Measurements from ENCODE around the gene PLB1. TPM values are rescaled to one million over a fixed set of nuclear protein-coding genes. Genes with fewer than 3 reads are reported as not detected.

PLB1 gene
- polyA plus RNA-seq, 1 donor from 2014 or later = 2.8 TPM

DNA sequence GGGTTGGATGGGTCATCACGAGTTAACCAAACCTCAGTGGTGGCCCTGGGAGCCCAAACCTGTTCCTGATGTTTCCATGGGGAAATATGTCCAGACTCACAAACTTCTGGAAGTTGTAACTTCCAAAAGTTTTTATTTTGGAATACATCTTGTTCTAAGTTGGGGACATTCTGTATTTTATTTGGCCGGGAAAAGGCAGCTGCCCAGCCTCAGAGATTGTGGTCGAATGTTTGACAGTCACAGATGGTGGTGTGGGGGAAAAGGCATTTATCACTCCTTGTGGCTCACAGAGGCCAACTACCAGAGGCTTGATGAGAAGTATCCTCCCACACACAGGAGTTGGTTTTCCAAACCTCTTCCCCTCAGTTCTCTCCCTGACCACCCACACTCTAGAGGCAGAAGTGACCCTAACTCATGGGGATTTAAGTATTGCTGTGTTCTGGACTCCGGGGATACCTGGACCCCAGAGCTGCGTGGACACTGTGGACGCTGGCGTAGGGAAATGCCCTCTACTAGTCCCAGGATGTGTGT, 131.1 kb downstream of the PLB1 start:
- no peak for TF ChIP-seq POLR2AphosphoS5 (IDR thresholded peaks at IDR 0.05)
- TF ChIP-seq TAF1 (IDR thresholded peaks at IDR 0.05; ENCODE audit: low read depth) = no peak
- no peak for TF ChIP-seq EP300 (conservative IDR thresholded peaks at IDR 0.05; ENCODE audit: poor library complexity, severe bottlenecking)
- no peak for TF ChIP-seq MXI1 (conservative IDR thresholded peaks at IDR 0.05; ENCODE audit: poor library complexity, severe bottlenecking)
- no peak for TF ChIP-seq EZH2 (IDR thresholded peaks at IDR 0.05; ENCODE audit: borderline replicate concordance, insufficient read depth, low read length, poor library complexity, severe bottlenecking)
- no peak for TF ChIP-seq RAD21 (conservative IDR thresholded peaks at IDR 0.05)
- TF ChIP-seq REST (IDR thresholded peaks at IDR 0.05; ENCODE audit: borderline replicate concordance) = no peak
- TF ChIP-seq SMC3 (conservative IDR thresholded peaks at IDR 0.05; ENCODE audit: poor library complexity) = no peak
- TF ChIP-seq, protein P1, sequence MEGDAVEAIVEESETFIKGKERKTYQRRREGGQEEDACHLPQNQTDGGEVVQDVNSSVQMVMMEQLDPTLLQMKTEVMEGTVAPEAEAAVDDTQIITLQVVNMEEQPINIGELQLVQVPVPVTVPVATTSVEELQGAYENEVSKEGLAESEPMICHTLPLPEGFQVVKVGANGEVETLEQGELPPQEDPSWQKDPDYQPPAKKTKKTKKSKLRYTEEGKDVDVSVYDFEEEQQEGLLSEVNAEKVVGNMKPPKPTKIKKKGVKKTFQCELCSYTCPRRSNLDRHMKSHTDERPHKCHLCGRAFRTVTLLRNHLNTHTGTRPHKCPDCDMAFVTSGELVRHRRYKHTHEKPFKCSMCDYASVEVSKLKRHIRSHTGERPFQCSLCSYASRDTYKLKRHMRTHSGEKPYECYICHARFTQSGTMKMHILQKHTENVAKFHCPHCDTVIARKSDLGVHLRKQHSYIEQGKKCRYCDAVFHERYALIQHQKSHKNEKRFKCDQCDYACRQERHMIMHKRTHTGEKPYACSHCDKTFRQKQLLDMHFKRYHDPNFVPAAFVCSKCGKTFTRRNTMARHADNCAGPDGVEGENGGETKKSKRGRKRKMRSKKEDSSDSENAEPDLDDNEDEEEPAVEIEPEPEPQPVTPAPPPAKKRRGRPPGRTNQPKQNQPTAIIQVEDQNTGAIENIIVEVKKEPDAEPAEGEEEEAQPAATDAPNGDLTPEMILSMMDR (IDR thresholded peaks at IDR 0.05; ENCODE audit: poor library complexity, severe bottlenecking) = no peak

GRCh38 chr2:28627722-28628480, 132.0 kb downstream of the PLB1 start:
- Histone ChIP-seq H3K79me2 (replicated peaks; ENCODE audit: insufficient read depth, low read length) (no peaks in the 10 kb centered on the region), H3K27ac (ENCODE audit: low read length) (no peak overlapping the region), H3K9ac (ENCODE audit: low read length) (no peak overlapping the region), H2AFZ (ENCODE audit: low read depth, low read length) (no peak overlapping the region), H3K36me3 (ENCODE audit: insufficient read depth, low read length) (no peaks in the 10 kb centered on the region), H3K9me3 (ENCODE audit: low read length) (no peaks in the 10 kb centered on the region), H3K9me2 (ENCODE audit: insufficient read depth, low read length) (no peaks in the 10 kb centered on the region), H3F3A (ENCODE audit: insufficient read depth, low read length, poor library complexity, severe bottlenecking) (no peaks in the 10 kb centered on the region), H3K4me3 (ENCODE audit: low read length) (no peak overlapping the region), H4K20me1 (ENCODE audit: insufficient read depth) (no peaks in the 10 kb centered on the region), H3K4me2 (ENCODE audit: low read length) (no peak overlapping the region), H3K27me3 (ENCODE audit: insufficient read depth, low read depth, low read length) (no peaks in the 10 kb centered on the region)
- no peak for TF ChIP-seq EP300 (conservative IDR thresholded peaks at IDR 0.05; ENCODE audit: poor library complexity, severe bottlenecking)
- TF ChIP-seq, protein P1 (IDR thresholded peaks at IDR 0.05; ENCODE audit: poor library complexity, severe bottlenecking) = no peak
- no peak for TF ChIP-seq EZH2 (IDR thresholded peaks at IDR 0.05; ENCODE audit: borderline replicate concordance, insufficient read depth, low read length, poor library complexity, severe bottlenecking)
- no peak for TF ChIP-seq MXI1 (conservative IDR thresholded peaks at IDR 0.05; ENCODE audit: poor library complexity, severe bottlenecking)
- no peak for TF ChIP-seq TAF1 (IDR thresholded peaks at IDR 0.05; ENCODE audit: low read depth)
- TF ChIP-seq SMC3 (conservative IDR thresholded peaks at IDR 0.05; ENCODE audit: poor library complexity) = no peak
- no peak for TF ChIP-seq REST (IDR thresholded peaks at IDR 0.05; ENCODE audit: borderline replicate concordance)
- no peak for TF ChIP-seq RAD21 (conservative IDR thresholded peaks at IDR 0.05)
- no peak for TF ChIP-seq POLR2AphosphoS5 (IDR thresholded peaks at IDR 0.05)

More for the DNA sequence above, 131.1 kb downstream of the PLB1 start:
- no peak overlapping the region for H3K27ac ChIP-seq (ENCODE audit: low read length)
- no peak overlapping the region for H2AFZ ChIP-seq (ENCODE audit: low read depth, low read length)
- H3F3A ChIP-seq (ENCODE audit: insufficient read depth, low read length, poor library complexity, severe bottlenecking) = no peaks in the 10 kb centered on the region
- no peaks in the 10 kb centered on the region for H3K79me2 ChIP-seq (replicated peaks; ENCODE audit: insufficient read depth, low read length)
- no peak overlapping the region for H3K9ac ChIP-seq (ENCODE audit: low read length)
- no peaks in the 10 kb centered on the region for H3K9me3 ChIP-seq (ENCODE audit: low read length)
- no peaks in the 10 kb centered on the region for H3K27me3 ChIP-seq (ENCODE audit: insufficient read depth, low read depth, low read length)
- no peak overlapping the region for H3K4me3 ChIP-seq (ENCODE audit: low read length)
- H3K9me2 ChIP-seq (ENCODE audit: insufficient read depth, low read length) = no peaks in the 10 kb centered on the region
- no peaks in the 10 kb centered on the region for H3K36me3 ChIP-seq (ENCODE audit: insufficient read depth, low read length)
- no peak overlapping the region for H3K4me2 ChIP-seq (ENCODE audit: low read length)
- H4K20me1 ChIP-seq (ENCODE audit: insufficient read depth) = no peaks in the 10 kb centered on the region

All from neural cell (in vitro differentiated cells).